Endothelial cell of umbilical vein (primary cell): ENCODE data around the gene SNAPC4. TPM values are rescaled to one million over a fixed set of nuclear protein-coding genes. Genes with fewer than 3 reads are reported as not detected.

Source experiments
- BruUV-seq: library from RNA; stranded (reverse); fragments of 400-500 nt; replicated peaks from 2 replicates; lab custom pipeline; 2021; lab: Mats Ljungman, UMichigan
- CTCF ChIA-PET: fragments of 300-600, 350-600 bp; sonication (Branson Sonifier 250); formaldehyde crosslinking; loops from one replicate; lab custom pipeline; 2021; ENCODE audit warnings: antibody characterized with exemption, inconsistent platforms; lab: Charles Lee
- POLR2A ChIA-PET: fragments of 300-600, 350-600 bp; sonication (Branson Sonifier 250); formaldehyde crosslinking; loops from one replicate; lab custom pipeline; 2021; ENCODE audit warnings: antibody characterized with exemption, inconsistent platforms; lab: Charles Lee
- DNase-seq: peaks from one replicate; pipeline ENCODE4 v3.0.0-alpha.2; 2011; ENCODE audit warnings: low read depth, low spot score
- FAIRE-seq: peaks from 2 replicates; lab custom pipeline; 2011; peaks lifted over from hg19 to GRCh38; lab: Jason Lieb, UNC
- H2AFZ ChIP-seq: 2 replicates; pipeline ENCODE4 v1.6.0; 2012; ENCODE audit warnings: low read depth, low read length, control low read depth, inconsistent platforms
- H3K27ac ChIP-seq: 2 replicates; pipeline ENCODE4 v1.5.1; 2011; ENCODE audit warnings: low read depth, mild to moderate bottlenecking, control low read depth, low read length, moderate library complexity; ENCODE audit not compliant: insufficient read depth
- H3K27me3 ChIP-seq, 2 experiments: 2 replicates each; pipeline versions ENCODE4 v1.6.0 to v1.6.1; 2011; ENCODE audit warnings: low read length in 2 of 2, mixed read lengths in 1 of 2; ENCODE audit not compliant: control insufficient read depth in 2 of 2, insufficient read depth in 2 of 2
- H3K36me3 ChIP-seq, 2 experiments: 2 replicates in 1 of 2; 3 replicates in 1 of 2; pipeline ENCODE4 v1.5.1; 2011; ENCODE audit warnings: low read length in 2 of 2, mild to moderate bottlenecking in 1 of 2, moderate library complexity in 1 of 2; ENCODE audit not compliant: control insufficient read depth in 2 of 2, insufficient read depth in 2 of 2; ENCODE audit errors: extremely low read depth in 1 of 2
- H3K4me1 ChIP-seq: 3 replicates; pipeline ENCODE4 v1.5.1; 2011; ENCODE audit warnings: mild to moderate bottlenecking, low read length; ENCODE audit not compliant: control insufficient read depth, insufficient read depth; ENCODE audit errors: extremely low read depth
- H3K4me2 ChIP-seq: 2 replicates; pipeline ENCODE4 v1.6.1; 2011; ENCODE audit warnings: low read length, control low read depth, mixed read lengths; ENCODE audit not compliant: insufficient read depth
- H3K4me3 ChIP-seq, 3 experiments: fragments of 200-600 bp in 1 of 3; sonication (generic), shearing (Covaris generic) in 1 of 3; replicated peaks in 1 of 3; 2 replicates each; pipeline ENCODE4 v1.5.1; 2011 to 2016; ENCODE audit warnings: control low read depth in 3 of 3, low read length in 3 of 3, mild to moderate bottlenecking in 2 of 3, inconsistent platforms in 1 of 3, low read depth in 1 of 3, moderate library complexity in 1 of 3; ENCODE audit not compliant: insufficient read depth in 1 of 3
- H3K79me2 ChIP-seq: 2 replicates; pipeline ENCODE4 v1.6.0; 2012; ENCODE audit warnings: low read length, inconsistent platforms; ENCODE audit not compliant: control insufficient read depth, insufficient read depth
- H3K9ac ChIP-seq: replicated peaks from 2 replicates; pipeline ENCODE3; 2011; ENCODE audit warnings: low read length, control low read depth; ENCODE audit not compliant: insufficient read depth; ENCODE audit errors: extremely low read depth
- H3K9me1 ChIP-seq: replicated peaks from 3 replicates; pipeline ENCODE4 v1.6.0; 2011; ENCODE audit warnings: mild to moderate bottlenecking, low read length; ENCODE audit not compliant: control insufficient read depth, insufficient read depth; ENCODE audit errors: extremely low read depth
- H3K9me3 ChIP-seq: replicated peaks from 2 replicates; pipeline ENCODE4 v1.5.1; 2012; ENCODE audit warnings: low read length, inconsistent platforms; ENCODE audit not compliant: control insufficient read depth, insufficient read depth
- H4K20me1 ChIP-seq: replicated peaks from 2 replicates; pipeline ENCODE3; 2011; ENCODE audit warnings: mild to moderate bottlenecking, low read length; ENCODE audit not compliant: control insufficient read depth, insufficient read depth; ENCODE audit errors: extremely low read depth
- EZH2 ChIP-seq: IDR thresholded peaks from 2 replicates; pipeline ENCODE4 v1.6.1; 2012; ENCODE audit warnings: borderline replicate concordance, low read depth, mild to moderate bottlenecking, moderate library complexity, low read length, inconsistent platforms; ENCODE audit not compliant: severe bottlenecking
- FOS ChIP-seq: IDR thresholded peaks from 2 replicates; pipeline ENCODE4 v1.6.1; 2011; ENCODE audit warnings: mild to moderate bottlenecking, low read length, moderate library complexity, borderline replicate concordance; ENCODE audit not compliant: insufficient read depth
- GATA2 ChIP-seq: IDR thresholded peaks from 2 replicates; pipeline ENCODE4 v1.7.0; 2011; ENCODE audit warnings: low read depth, mild to moderate bottlenecking, moderate library complexity, mixed read lengths, low read length; ENCODE audit not compliant: insufficient read length, insufficient read depth
- JUN ChIP-seq: IDR thresholded peaks from 2 replicates; pipeline ENCODE4 v1.6.1; 2011; ENCODE audit warnings: borderline replicate concordance, low read depth; ENCODE audit not compliant: insufficient read length, insufficient read depth
- MYC ChIP-seq: IDR thresholded peaks from one replicate; pipeline ENCODE4 v1.6.1; 2011; ENCODE audit warnings: mild to moderate bottlenecking, low read depth, low read length
- POLR2A ChIP-seq: IDR thresholded peaks from 2 replicates; pipeline ENCODE4 v1.6.1; 2012; ENCODE audit warnings: low read depth, mild to moderate bottlenecking, control low read depth, low read length
- POLR2AphosphoS5 ChIP-seq: IDR thresholded peaks from 2 replicates; pipeline ENCODE4 v1.6.1; 2012; ENCODE audit warnings: low read depth, mild to moderate bottlenecking, control low read depth, low read length, moderate library complexity; ENCODE audit not compliant: insufficient read depth
- dilution Hi-C: fragments of 300-500 bp; cut with MboI; formaldehyde crosslinking; loops from one replicate; pipeline ENCODE4 v1.15.0; 2019; ENCODE audit warnings: low sequenced_read_pairs; ENCODE audit not compliant: extremely low pct_ligation_motif_present
- intact Hi-C: fragments of 100-400 bp; cut with micrococcal nuclease; formaldehyde crosslinking; loops from one replicate; pipeline ENCODE4 v1.10.0; 2022
- polyA plus RNA-seq, 4 experiments: library from polyadenylated mRNA; depleted of rRNA in 3 of 4; stranded (reverse) in 3 of 4; unstranded in 1 of 4; fragments of >200 nt; gene quantifications; 2 replicates each; pipeline versions ENCODE4 v1.2.1 to v1.2.3, GENCODE V29; 2011 to 2012; ENCODE audit warnings: missing spikeins in 1 of 4
- total RNA-seq: library from RNA; stranded (reverse); gene quantifications from 2 replicates; pipeline ENCODE4 v1.2.3, GENCODE V29; 2021
- TF ChIP-seq, protein P1 (sequence below), 2 donors: IDR thresholded peaks; 1 replicate in 1 of 2; 2 replicates in 1 of 2; pipeline ENCODE4 v1.5.1; 2011; ENCODE audit warnings: low read length in 2 of 2, mild to moderate bottlenecking in 2 of 2, moderate library complexity in 2 of 2, control low read depth in 1 of 2, inconsistent platforms in 1 of 2, low read depth in 1 of 2; ENCODE audit not compliant: insufficient read depth in 1 of 2; ENCODE audit errors: extremely low read depth in 1 of 2

Gene SNAPC4
- total and polyA plus RNA-seq, 2 donors (not counting 3 experiments of a cell fraction or from before 2014, with no cell fraction given): 6.7 to 17.5 TPM

DNA sequence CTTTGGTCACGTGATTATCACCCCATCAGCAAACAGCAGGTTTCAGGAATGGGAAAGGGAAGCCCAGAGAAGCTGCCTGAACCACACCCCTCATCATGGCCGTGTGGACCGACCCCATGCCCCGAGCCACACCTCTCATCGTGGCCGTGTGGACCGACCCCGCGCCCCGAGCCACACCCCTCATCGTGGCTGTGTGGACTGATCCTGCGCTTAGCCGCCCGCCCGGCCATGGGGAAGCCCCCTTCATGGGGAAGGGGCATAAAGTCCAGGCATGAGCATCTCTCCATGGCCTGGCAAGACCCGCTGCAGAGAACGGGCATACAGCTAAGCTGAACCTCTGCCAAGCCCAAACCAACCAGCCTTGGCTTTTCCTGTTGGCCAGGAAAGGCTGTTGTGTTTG is 6.4 kb downstream of the SNAPC4 start:
- no peak overlapping the region for H3K4me2 ChIP-seq
- H3K79me2 ChIP-seq: peaks cover 8% of the 10 kb centered on the region
- no peaks in the 10 kb centered on the region for H3K27me3 ChIP-seq
- H3K4me1 ChIP-seq: peaks cover 2% of the 10 kb centered on the region
- no peaks in the 10 kb centered on the region for H3K9me3 ChIP-seq
- intact Hi-C loops: no loop called here
- H3K27ac ChIP-seq: no peak overlapping the region
- TF ChIP-seq EZH2 (no peak), JUN (no peak), MYC (no peak), POLR2A (no peak), GATA2 (no peak), FOS (no peak), POLR2AphosphoS5 (no peak)
- TF ChIP-seq, protein P1, sequence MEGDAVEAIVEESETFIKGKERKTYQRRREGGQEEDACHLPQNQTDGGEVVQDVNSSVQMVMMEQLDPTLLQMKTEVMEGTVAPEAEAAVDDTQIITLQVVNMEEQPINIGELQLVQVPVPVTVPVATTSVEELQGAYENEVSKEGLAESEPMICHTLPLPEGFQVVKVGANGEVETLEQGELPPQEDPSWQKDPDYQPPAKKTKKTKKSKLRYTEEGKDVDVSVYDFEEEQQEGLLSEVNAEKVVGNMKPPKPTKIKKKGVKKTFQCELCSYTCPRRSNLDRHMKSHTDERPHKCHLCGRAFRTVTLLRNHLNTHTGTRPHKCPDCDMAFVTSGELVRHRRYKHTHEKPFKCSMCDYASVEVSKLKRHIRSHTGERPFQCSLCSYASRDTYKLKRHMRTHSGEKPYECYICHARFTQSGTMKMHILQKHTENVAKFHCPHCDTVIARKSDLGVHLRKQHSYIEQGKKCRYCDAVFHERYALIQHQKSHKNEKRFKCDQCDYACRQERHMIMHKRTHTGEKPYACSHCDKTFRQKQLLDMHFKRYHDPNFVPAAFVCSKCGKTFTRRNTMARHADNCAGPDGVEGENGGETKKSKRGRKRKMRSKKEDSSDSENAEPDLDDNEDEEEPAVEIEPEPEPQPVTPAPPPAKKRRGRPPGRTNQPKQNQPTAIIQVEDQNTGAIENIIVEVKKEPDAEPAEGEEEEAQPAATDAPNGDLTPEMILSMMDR (IDR thresholded peaks at IDR 0.05; ENCODE audit: extremely low read depth in 1 of 2, insufficient read depth in 1 of 2, low read depth in 1 of 2, low read length in 2 of 2): no peak
- CTCF ChIA-PET: no interaction called here
- no peak overlapping the region for H2AFZ ChIP-seq
- H3K9ac ChIP-seq: no peak overlapping the region
- dilution Hi-C loops: no loop called here
- no peak for DNase-seq
- BruUV-seq: no TSS peak
- no peaks in the 10 kb centered on the region for H3K9me1 ChIP-seq
- POLR2A ChIA-PET: no interaction called here
- H4K20me1 ChIP-seq: no peaks in the 10 kb centered on the region
- H3K4me3 ChIP-seq: no peak overlapping the region
- no peak for FAIRE-seq
- H3K36me3 ChIP-seq: peaks cover 9 to 76% of the 10 kb centered on the region in 2 experiments
